ENCODE results near the gene RNF10. TPM values are rescaled to one million over a fixed set of nuclear protein-coding genes. Genes with fewer than 3 reads are reported as not detected.

The RNF10 gene
- total RNA-seq, 6 experiments from 2014 or later: 70.8 to 111 (median 90.2) TPM

DNA sequence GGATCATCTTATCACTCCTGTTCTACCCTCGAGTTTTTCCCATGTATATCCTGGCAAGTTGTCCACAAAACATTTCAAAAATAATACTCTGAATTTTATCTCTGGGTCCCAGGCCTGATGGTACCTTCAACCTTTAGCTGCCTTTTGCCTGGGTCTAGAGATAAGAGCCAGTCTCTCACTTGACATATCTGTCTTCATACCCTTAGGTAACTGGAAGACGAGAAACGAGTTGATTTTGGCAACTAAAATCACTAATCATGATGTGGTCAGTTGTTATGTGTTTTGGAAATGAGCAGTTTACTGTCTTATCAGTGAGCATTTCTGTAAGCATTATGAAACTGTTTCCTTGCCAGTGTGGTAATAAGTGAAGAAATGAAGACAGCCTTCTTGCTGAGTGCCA lies 6.3 kb downstream of the RNF10 start:
- DNase-seq (no peak), ATAC-seq (peak in 2 of 4 donors; percentile 5 to 35)
- Histone ChIP-seq H3K27me3 (no peaks in the 10 kb centered on the region), H3K27ac (peak overlapping the region; percentile 23 to 93 (median 46)), H3K4me3 (no peak overlapping the region), H3K36me3 (no peaks in the 10 kb centered on the region), H3K9me3 (no peaks in the 10 kb centered on the region), H3K4me1 (peaks cover under 1 to 69% (median 32%) of the 10 kb centered on the region in 4 donors)
- intact Hi-C loops (cut with DNase I): no loop called here
- WGBS (ENCODE audit: insufficient coverage, low coverage, low lambda C conversion rate, missing lambda C conversion rate): 7% methylated on average over 3 of the region's 3 CpGs
- TF ChIP-seq, protein P1, sequence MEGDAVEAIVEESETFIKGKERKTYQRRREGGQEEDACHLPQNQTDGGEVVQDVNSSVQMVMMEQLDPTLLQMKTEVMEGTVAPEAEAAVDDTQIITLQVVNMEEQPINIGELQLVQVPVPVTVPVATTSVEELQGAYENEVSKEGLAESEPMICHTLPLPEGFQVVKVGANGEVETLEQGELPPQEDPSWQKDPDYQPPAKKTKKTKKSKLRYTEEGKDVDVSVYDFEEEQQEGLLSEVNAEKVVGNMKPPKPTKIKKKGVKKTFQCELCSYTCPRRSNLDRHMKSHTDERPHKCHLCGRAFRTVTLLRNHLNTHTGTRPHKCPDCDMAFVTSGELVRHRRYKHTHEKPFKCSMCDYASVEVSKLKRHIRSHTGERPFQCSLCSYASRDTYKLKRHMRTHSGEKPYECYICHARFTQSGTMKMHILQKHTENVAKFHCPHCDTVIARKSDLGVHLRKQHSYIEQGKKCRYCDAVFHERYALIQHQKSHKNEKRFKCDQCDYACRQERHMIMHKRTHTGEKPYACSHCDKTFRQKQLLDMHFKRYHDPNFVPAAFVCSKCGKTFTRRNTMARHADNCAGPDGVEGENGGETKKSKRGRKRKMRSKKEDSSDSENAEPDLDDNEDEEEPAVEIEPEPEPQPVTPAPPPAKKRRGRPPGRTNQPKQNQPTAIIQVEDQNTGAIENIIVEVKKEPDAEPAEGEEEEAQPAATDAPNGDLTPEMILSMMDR (IDR thresholded peaks at IDR 0.05): no peak
- TF ChIP-seq POLR2A (IDR thresholded peaks at IDR 0.05): no peak

DNA sequence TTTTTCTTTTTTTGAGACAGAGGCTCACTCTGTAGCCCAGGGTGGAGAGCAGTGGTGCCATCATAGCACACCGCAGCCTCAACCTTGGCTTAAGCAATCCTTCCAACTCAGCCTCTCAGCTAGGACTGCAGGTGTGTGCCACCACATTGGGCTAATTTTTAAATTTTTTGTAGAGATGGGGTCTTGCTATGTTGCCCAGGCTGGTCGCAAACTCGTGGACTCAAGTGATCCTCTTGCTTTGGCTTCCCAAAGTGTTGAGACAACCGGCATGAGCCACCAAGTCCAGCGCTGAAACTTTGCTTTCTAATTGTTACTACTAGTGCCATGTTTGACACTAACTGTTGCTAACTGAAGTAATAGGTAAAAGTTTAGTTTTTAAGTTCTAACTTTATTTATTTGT lies 8.0 kb downstream of the RNF10 start:
- TF ChIP-seq, protein P1 (IDR thresholded peaks at IDR 0.05): no peak
- no peak for TF ChIP-seq POLR2A (IDR thresholded peaks at IDR 0.05)
- intact Hi-C loops (cut with DNase I): no loop called here
- Histone ChIP-seq H3K27ac (no peak overlapping the region), H3K4me1 (peaks cover 2 to 59% (median 27%) of the 10 kb centered on the region in 4 donors), H3K36me3 (peaks cover 8 to 11% (median 9%) of the 10 kb centered on the region in 4 donors), H3K9me3 (no peaks in the 10 kb centered on the region), H3K4me3 (no peak overlapping the region), H3K27me3 (no peaks in the 10 kb centered on the region)
- no peak for ATAC-seq
- WGBS (ENCODE audit: insufficient coverage, low coverage, low lambda C conversion rate, missing lambda C conversion rate): 78% methylated on average over 2 of the region's 5 CpGs
- no peak for DNase-seq

DNA sequence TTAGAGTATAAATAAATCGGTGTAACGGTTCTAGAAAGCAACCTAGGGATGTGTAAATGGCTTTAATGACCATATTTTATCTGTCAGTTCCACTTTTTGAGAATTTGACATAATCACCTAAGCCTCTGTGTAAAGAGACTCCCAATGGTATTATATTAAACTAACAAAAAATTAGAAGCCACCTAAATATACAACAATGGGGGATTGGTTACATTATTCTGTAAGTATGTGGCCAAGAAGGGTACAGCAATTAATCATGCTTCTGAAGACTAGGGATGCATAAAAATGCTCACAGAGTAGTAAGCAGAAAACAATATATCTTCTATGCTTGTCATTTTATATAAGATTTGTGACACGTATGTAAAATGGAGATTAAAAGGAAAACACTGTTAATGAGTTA lies 10.5 kb downstream of the RNF10 start:
- no peak overlapping the region for H3K4me3 ChIP-seq
- DNase-seq (no peak), ATAC-seq (no peak)
- H3K27me3 ChIP-seq: no peaks in the 10 kb centered on the region
- TF ChIP-seq, protein P1 (IDR thresholded peaks at IDR 0.05): no peak
- TF ChIP-seq POLR2A (IDR thresholded peaks at IDR 0.05): no peak
- H3K9me3 ChIP-seq: no peaks in the 10 kb centered on the region
- 79% methylated on average over 3 of the region's 3 CpGs for WGBS (ENCODE audit: insufficient coverage, low coverage, low lambda C conversion rate, missing lambda C conversion rate)
- peaks cover under 1 to 42% (median 21%) of the 10 kb centered on the region in 4 donors for H3K4me1 ChIP-seq
- intact Hi-C loops (cut with DNase I): no loop called here
- H3K27ac ChIP-seq: no peak overlapping the region
- H3K36me3 ChIP-seq: peaks cover 10 to 33% (median 16%) of the 10 kb centered on the region in 4 donors

DNA sequence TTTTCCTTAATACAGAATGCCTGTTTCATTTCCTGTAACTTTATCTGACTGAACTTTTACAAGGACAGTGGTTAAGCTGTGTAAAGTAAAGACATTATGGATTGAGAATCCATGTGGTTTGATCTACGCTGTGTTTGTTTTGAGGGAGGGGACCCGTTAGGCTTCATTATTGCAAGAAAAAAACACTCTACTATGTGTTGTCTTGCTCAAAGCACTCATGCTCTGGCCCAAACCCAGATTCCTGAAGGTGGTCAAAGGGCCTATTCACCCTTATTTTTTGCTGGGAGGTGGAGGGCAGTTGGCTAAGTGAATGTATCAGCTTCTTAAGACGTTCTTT lies 11.9 kb downstream of the RNF10 start:
- Histone ChIP-seq H3K27ac (no peak overlapping the region), H3K4me3 (no peak overlapping the region), H3K27me3 (no peaks in the 10 kb centered on the region), H3K36me3 (peaks cover 10 to 33% (median 16%) of the 10 kb centered on the region in 4 donors), H3K9me3 (no peaks in the 10 kb centered on the region), H3K4me1 (peaks cover 0 to 44% (median 22%) of the 10 kb centered on the region in 4 donors)
- no peak for DNase-seq
- intact Hi-C loops (cut with DNase I): no loop called here
- 79% methylated on average over 3 of the region's 3 CpGs for WGBS (ENCODE audit: insufficient coverage, low coverage, low lambda C conversion rate, missing lambda C conversion rate)
- TF ChIP-seq, protein P1 (IDR thresholded peaks at IDR 0.05): no peak
- TF ChIP-seq POLR2A (IDR thresholded peaks at IDR 0.05): no peak
- no peak for ATAC-seq

DNA sequence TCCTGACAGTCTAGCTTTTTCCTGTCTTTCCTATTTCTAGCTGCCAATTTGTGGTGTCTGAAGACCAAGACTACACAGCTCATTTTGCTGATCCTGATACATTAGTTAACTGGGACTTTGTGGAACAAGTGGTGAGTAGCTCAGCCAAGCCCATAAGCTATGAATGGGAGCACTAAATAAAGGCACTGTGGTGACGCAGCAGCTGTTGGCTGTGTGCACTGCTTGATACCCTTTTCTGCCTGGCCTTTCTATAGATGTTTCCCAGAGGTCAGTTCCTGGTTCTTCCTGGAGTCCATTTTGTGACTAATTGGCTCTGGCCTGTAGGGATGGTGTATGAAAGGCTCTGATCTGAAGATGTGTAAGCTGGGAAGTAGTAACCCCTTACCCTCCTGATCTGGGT lies 20.5 kb downstream of the RNF10 start:
- intact Hi-C loops (cut with DNase I): no loop called here
- peaks cover 0 to 19% (median 11%) of the 10 kb centered on the region in 4 donors for H3K4me1 ChIP-seq
- no peak for ATAC-seq
- no peak for DNase-seq
- peaks cover 12 to 63% (median 40%) of the 10 kb centered on the region in 4 donors for H3K36me3 ChIP-seq
- no peak for TF ChIP-seq POLR2A (IDR thresholded peaks at IDR 0.05)
- TF ChIP-seq, protein P1 (IDR thresholded peaks at IDR 0.05): no peak
- no peak overlapping the region for H3K4me3 ChIP-seq
- H3K9me3 ChIP-seq: no peaks in the 10 kb centered on the region
- H3K27me3 ChIP-seq: no peaks in the 10 kb centered on the region
- H3K27ac ChIP-seq: no peak overlapping the region
- WGBS (ENCODE audit: insufficient coverage, low coverage, low lambda C conversion rate, missing lambda C conversion rate): 100% methylated on average over 1 of the region's 1 CpG
